ENCODE measurements around the gene SLC38A2. TPM values are rescaled to one million over a fixed set of nuclear protein-coding genes. Genes with fewer than 3 reads are reported as not detected.

Gene SLC38A2
- total RNA-seq, 4 donors from 2014 or later = 487 to 1,086 (median 587) TPM

DNA sequence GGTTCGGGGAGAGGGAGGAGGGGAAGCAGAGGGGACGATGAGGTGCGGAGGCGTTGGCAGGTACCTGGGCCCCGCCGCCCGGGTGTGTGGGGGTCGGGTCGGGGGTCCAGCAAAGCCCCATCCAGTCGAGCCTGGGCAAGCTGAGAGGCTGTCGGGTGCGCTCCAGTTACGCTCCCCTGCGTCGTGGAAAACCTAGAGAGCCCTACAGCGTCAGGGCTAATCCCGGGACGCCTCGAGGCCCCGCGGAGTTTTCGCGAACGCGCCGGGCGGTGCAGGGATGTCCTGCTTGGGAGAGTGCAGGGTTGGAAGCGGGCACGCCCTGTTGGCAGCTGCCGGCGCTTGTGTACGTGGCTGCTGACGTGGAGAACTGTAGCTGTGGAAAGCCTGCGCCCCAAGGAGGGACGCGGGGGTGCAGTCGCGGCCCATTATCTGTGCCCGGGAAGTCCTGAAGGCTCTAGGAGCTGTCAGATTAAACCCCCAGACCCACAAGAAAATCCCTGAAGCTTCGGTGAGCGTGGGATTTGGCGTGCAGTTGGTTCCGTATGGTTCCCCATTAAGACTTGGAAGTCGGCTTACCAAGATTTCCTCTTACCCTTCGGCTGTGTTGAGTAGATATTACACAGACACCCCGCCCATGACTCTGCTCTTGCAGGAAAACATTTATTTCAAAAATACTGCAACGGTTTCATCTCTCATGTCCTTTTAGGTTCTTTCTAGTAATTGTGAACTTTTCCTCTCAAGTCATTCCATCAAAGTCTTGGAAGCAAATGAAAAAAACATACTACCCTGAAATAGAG lies 11.3 kb upstream of the SLC38A2 start:
- 0 to 1% methylated on average over 40 to 47 of the region's 47 CpGs for WGBS, 2 donors
- DNase-seq (ENCODE audit: low spot score in 2 of 2) = peak; percentile 94 to 98
- no peak for TF ChIP-seq POLR2A (IDR thresholded peaks at IDR 0.05)
- TF ChIP-seq, protein P1, sequence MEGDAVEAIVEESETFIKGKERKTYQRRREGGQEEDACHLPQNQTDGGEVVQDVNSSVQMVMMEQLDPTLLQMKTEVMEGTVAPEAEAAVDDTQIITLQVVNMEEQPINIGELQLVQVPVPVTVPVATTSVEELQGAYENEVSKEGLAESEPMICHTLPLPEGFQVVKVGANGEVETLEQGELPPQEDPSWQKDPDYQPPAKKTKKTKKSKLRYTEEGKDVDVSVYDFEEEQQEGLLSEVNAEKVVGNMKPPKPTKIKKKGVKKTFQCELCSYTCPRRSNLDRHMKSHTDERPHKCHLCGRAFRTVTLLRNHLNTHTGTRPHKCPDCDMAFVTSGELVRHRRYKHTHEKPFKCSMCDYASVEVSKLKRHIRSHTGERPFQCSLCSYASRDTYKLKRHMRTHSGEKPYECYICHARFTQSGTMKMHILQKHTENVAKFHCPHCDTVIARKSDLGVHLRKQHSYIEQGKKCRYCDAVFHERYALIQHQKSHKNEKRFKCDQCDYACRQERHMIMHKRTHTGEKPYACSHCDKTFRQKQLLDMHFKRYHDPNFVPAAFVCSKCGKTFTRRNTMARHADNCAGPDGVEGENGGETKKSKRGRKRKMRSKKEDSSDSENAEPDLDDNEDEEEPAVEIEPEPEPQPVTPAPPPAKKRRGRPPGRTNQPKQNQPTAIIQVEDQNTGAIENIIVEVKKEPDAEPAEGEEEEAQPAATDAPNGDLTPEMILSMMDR (IDR thresholded peaks at IDR 0.05) = no peak
- peak overlapping the region; percentile 38 for H3K4me3 ChIP-seq (ENCODE audit: low read depth, poor library complexity, severe bottlenecking)
- intact Hi-C loops (cut with DNase I; ENCODE audit: low total_unique reads) = loop anchor here (10.0 kb wide), 1 partner anchor 171 kb away; no protein-coding TSS in a partner anchor

DNA sequence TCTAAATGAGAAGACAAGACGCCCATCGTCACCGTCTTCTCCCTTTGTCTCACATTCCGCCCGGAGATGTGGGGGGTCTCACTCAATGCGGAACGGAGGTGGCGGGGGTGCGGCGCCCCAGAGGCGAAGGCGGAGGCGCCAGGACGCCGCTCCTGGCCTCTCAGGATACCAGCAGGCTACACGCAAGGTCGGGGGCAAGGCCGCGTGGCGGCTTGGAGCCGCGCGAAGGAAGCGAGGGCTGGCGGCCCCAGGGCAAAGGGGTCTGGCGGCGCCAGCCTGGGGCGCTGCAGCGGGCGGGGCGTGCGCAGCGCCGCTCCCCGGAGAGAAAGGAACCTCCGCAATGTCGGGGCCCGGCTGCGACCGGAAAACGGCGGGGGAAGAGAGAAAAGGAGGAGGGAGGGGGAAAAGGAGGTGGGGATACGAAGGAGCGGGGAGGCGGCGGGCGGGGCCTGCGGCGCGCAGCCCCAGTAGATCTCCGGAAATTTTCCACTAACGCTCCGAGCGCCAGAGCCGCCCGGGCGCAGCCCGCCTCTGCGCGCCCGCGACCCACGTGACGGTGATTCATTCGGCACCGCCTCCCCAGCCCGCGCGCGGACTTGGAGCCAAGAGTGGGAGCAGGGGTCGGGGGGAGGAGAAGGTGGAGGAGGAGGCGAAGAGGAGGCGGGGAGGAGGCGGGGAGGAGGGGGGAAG lies 10.5 kb upstream of the SLC38A2 start:
- DNase-seq (ENCODE audit: low spot score in 2 of 2) = peak; percentile 96 to 100
- intact Hi-C loops (cut with DNase I; ENCODE audit: low total_unique reads) = loop anchor here (10.0 kb wide), 1 partner anchor 172 kb away; no protein-coding TSS in a partner anchor
- H3K4me3 ChIP-seq (ENCODE audit: low read depth, poor library complexity, severe bottlenecking) = peak overlapping the region; percentile 53
- WGBS, 2 donors = 1% methylated on average over 50 to 74 of the region's 74 CpGs
- no peak for TF ChIP-seq POLR2A (IDR thresholded peaks at IDR 0.05)
- TF ChIP-seq, protein P1 (IDR thresholded peaks at IDR 0.05) = no peak

DNA sequence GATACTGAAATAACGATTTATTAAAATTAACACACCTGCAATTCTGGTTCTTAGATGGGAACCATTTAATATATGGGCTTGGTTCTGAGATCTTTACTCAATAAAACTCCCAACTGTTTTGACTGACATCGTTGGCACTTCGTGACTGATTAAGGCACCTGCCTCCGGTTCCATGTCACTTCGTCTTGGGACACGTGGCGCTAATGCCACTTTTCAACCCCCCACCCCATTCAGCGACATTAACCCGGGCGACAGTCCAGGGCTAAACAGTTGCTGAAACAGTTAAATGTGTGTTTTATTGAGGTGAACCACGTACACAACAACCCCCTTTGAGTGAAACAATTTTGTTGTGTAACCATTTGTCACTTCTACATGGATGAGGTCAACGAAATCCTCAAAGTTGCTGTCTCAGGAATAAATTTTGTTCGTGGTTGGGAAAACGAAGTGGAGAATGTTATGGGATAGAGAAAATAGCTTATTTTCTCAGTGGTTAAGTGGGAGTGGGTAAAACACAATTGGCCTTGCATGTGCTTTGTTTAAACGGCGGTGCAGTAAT lies 9.9 kb upstream of the SLC38A2 start:
- no peak for TF ChIP-seq POLR2A (IDR thresholded peaks at IDR 0.05)
- TF ChIP-seq, protein P1 (IDR thresholded peaks at IDR 0.05) = no peak
- peak overlapping the region; percentile 53 for H3K4me3 ChIP-seq (ENCODE audit: low read depth, poor library complexity, severe bottlenecking)
- 39% methylated on average over 16 of the region's 16 CpGs for WGBS, 2 donors
- peak in 1 of 2 donors; percentile 87 for DNase-seq (ENCODE audit: low spot score in 2 of 2)
- intact Hi-C loops (cut with DNase I; ENCODE audit: low total_unique reads) = loop anchor here (10.0 kb wide), 1 partner anchor 172 kb away; no protein-coding TSS in a partner anchor

DNA sequence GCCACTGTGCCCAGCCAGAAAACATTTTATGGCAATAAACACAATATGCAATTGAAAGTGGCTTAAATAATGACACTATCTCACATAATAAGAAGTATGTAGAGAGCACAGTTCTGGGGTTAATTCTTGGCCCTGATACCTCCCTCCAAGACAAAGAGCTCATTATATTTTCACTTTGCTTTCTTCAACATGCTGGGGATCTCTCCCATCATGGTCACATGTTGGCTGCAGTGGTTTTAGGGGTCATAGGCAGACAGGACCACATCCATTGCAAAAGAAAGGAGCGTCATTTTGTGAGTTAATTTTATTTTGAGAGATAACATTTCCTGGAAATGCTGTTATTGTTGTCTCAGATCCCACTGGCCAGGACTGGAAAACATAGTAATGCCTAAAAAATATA lies 8.3 kb upstream of the SLC38A2 start:
- intact Hi-C loops (cut with DNase I; ENCODE audit: low total_unique reads) = loop anchor here (10.0 kb wide), 1 partner anchor 174 kb away; no protein-coding TSS in a partner anchor
- TF ChIP-seq, protein P1 (IDR thresholded peaks at IDR 0.05) = no peak
- DNase-seq (ENCODE audit: low spot score in 2 of 2) = no peak

DNA sequence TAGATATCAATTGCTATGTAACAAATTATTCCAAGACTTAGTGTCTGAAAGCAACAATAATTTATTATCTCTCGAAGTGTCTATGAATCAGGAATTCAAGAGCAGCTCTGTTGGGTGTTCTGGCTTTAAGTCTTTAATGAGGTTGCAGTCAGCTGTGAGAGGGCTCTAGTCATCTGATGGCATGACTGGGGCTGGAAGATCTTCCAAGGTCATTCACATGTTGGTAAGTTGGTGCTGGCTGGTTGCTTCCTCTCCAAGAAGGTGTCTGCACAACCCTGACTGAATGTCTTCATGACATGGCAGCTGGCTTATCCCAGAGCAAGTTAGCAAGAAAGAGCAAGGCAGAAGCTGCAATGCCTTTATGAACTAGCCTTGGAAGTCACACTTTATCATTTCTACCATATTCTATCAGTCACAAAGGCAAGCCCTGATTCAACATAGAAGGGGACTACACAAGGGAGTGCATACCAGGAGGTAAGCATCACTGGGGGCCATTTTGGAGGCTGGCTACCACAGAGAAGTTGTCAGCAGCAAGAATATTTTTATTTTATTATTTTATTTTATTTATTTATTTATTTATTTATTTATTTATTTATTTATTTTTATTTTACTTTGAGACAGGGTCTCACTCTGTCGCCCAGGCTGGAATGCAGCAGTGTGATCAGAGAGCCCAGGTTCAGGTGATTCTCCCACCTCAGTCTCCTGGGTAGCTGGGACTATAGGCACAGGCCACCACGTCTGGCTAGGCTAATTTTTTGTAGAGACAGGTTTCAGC lies 7.6 kb upstream of the SLC38A2 start:
- intact Hi-C loops (cut with DNase I; ENCODE audit: low total_unique reads) = loop anchor here (10.0 kb wide), 1 partner anchor 175 kb away; no protein-coding TSS in a partner anchor
- WGBS, 2 donors = 77 to 81% methylated on average over 3 of the region's 3 CpGs
- TF ChIP-seq POLR2A (IDR thresholded peaks at IDR 0.05) = no peak
- TF ChIP-seq, protein P1 (IDR thresholded peaks at IDR 0.05) = no peak
- H3K4me3 ChIP-seq (ENCODE audit: low read depth, poor library complexity, severe bottlenecking) = no peak overlapping the region
- no peak for DNase-seq (ENCODE audit: low spot score in 2 of 2)

More for the DNA sequence above, 8.3 kb upstream of the SLC38A2 start:
- no peak overlapping the region for H3K4me3 ChIP-seq (ENCODE audit: low read depth, poor library complexity, severe bottlenecking)
- WGBS, 2 donors = 72 to 75% methylated on average over 1 of the region's 1 CpG

Data from lower leg skin (tissue), 4 donors.